PC-3 (cell line): ENCODE results near the gene MMP11.

ENCODE experiments used
- CTCF ChIP-seq: fragments of 300-600 bp; sonication (generic); conservative IDR thresholded peaks from 2 replicates; pipeline ENCODE4 v1.5.1; 2017; ENCODE audit warnings: antibody characterized with exemption, low read depth, mild to moderate bottlenecking, low read length
- EZH2 ChIP-seq: fragments of 300-600 bp; sonication (generic); IDR thresholded peaks from one replicate; pipeline ENCODE4 v1.6.1; 2017; ENCODE audit warnings: antibody characterized with exemption, mild to moderate bottlenecking, low read length; ENCODE audit not compliant: unreplicated experiment
- EZH2phosphoT487 ChIP-seq: fragments of 300-600 bp; sonication (generic); IDR thresholded peaks from 2 replicates; pipeline ENCODE4 v1.6.1; 2018; ENCODE audit warnings: mild to moderate bottlenecking, antibody characterized with exemption, low read length, borderline replicate concordance

- TF ChIP-seq CTCF: no peak
- TF ChIP-seq EZH2: no peak
- TF ChIP-seq EZH2phosphoT487: no peak
Measured at GRCh38 chr22:23756891-23757290, 15.8 kb upstream of the MMP11 start.
